K562 (cell line): ENCODE results near the gene SSTR1.

ENCODE experiments used
- CHD1 ChIP-seq: fragments of 200-600 bp; sonication (generic); IDR thresholded peaks from one replicate; pipeline ENCODE4 v1.6.1; 2012; ENCODE audit warnings: mild to moderate bottlenecking, moderate library complexity, low read length, inconsistent platforms
- FOSL1 ChIP-seq: fragments of 200-800 bp; sonication (Bioruptor generic); conservative IDR thresholded peaks from 2 replicates; pipeline ENCODE4 v1.6.1; 2016; ENCODE audit warnings: missing genetic modification characterization, missing compliant biosample characterization
- HNRNPH1 ChIP-seq: fragments of 200-400 bp; formaldehyde crosslinking; optimal IDR thresholded peaks from 2 replicates; pipeline ENCODE3; 2017; ENCODE audit warnings: low read depth, mild to moderate bottlenecking, low read length, moderate library complexity
- NFYB ChIP-seq: IDR thresholded peaks from 2 replicates; pipeline ENCODE4 v1.6.1; 2011; ENCODE audit warnings: mild to moderate bottlenecking, moderate library complexity; ENCODE audit not compliant: insufficient read length; ENCODE audit errors: extremely low read depth
- POLR2A ChIP-seq: fragments of 450-650 bp; conservative IDR thresholded peaks from 2 replicates; pipeline ENCODE4 v1.6.1; 2016
- RNF2 ChIP-seq: sonication (generic); IDR thresholded peaks from 2 replicates; pipeline ENCODE4 v1.6.1; 2016
- TBL1XR1 ChIP-seq, 2 experiments: IDR thresholded peaks; 2 replicates each; pipeline ENCODE4 v1.6.1; 2012; ENCODE audit warnings: improper control_type of control experiment in 2 of 2, low read length in 2 of 2, mild to moderate bottlenecking in 1 of 2
- ZNF224 ChIP-seq: sonication (generic); formaldehyde crosslinking; IDR thresholded peaks from 2 replicates; pipeline ENCODE4 v1.8.0; 2022; ENCODE audit warnings: mild to moderate bottlenecking, missing genetic modification reagents
- ZNF639 ChIP-seq, 2 experiments: fragments of 200-800 bp in 1 of 2; sonication (Bioruptor generic) in 1 of 2; sonication (generic) in 1 of 2; formaldehyde crosslinking in 1 of 2; IDR thresholded peaks in 1 of 2; conservative IDR thresholded peaks in 1 of 2; 2 replicates each; pipeline versions ENCODE4 v1.5.0 to v1.6.1; 2016 to 2020; ENCODE audit warnings: missing compliant biosample characterization in 1 of 2, missing genetic modification characterization in 1 of 2, missing genetic modification reagents in 1 of 2

GRCh38 chr14:38254571-38255407 is 47.1 kb downstream of the SSTR1 start:
- TF ChIP-seq NFYB (no peak), RNF2 (no peak), ZNF639 (CRISPR knock-in tag; conservative IDR thresholded peaks at IDR 0.05 in 1 of 2, IDR thresholded peaks at IDR 0.05 in 1 of 2) (no peak), HNRNPH1 (no peak), ZNF224 (no peak), FOSL1 (tag) (no peak), TBL1XR1 (IDR thresholded peaks at IDR 0.05; ENCODE audit: low read length in 2 of 2) (no peak), POLR2A (no peak), CHD1 (no peak)
